ENCODE data around the gene MDH2.

DNA sequence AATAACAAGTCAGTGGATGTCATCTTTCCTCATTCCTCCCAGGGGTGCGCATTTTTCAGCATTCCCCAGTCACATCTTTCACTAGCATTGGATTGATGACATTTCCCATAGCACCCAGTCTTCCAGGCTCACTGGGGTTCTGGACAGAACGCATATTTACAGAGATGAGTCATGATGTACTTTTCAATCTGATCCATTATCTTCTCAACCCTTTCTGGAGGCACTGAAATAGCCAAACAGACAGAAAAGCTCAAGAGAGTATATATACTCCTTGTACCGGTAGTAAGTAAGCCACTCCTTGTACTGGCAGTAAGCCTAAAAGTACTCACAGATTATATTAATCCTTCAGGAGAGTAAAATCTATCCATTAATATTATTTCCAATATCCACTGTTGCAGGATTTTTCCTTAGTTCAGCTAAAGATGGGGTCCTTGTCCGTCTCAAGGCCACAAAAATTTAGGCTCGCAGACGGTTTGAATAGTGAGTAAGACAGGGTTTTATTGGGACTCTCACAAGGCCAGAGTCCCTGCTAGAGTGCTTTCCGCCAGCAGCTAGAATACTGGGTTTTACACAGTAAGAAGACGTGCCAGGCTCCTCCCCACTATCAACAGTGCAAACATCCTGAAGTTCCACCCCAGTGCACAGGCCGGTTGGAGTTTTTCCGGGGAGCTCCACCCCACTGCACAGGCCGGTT is 60.8 kb downstream of the MDH2 start:
- TF ChIP-seq POLR2AphosphoS5 (IDR thresholded peaks at IDR 0.05) (no peak), EP300 (IDR thresholded peaks at IDR 0.05) (no peak), POLR2A (IDR thresholded peaks at IDR 0.05) (no peak)
- TF ChIP-seq, protein P1, sequence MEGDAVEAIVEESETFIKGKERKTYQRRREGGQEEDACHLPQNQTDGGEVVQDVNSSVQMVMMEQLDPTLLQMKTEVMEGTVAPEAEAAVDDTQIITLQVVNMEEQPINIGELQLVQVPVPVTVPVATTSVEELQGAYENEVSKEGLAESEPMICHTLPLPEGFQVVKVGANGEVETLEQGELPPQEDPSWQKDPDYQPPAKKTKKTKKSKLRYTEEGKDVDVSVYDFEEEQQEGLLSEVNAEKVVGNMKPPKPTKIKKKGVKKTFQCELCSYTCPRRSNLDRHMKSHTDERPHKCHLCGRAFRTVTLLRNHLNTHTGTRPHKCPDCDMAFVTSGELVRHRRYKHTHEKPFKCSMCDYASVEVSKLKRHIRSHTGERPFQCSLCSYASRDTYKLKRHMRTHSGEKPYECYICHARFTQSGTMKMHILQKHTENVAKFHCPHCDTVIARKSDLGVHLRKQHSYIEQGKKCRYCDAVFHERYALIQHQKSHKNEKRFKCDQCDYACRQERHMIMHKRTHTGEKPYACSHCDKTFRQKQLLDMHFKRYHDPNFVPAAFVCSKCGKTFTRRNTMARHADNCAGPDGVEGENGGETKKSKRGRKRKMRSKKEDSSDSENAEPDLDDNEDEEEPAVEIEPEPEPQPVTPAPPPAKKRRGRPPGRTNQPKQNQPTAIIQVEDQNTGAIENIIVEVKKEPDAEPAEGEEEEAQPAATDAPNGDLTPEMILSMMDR (IDR thresholded peaks at IDR 0.05): no peak
